Body of pancreas (tissue), 4 donors: ENCODE data around the gene PEPD.

Experiments used
- CTCF ChIP-seq, 7 experiments: fragments of 450-650 bp in 4 of 7; fragments of 200-600 bp in 3 of 7; sonication (generic) in 3 of 7; IDR thresholded peaks; one replicate each; pipeline ENCODE4 v1.5.1; 2016 to 2019; ENCODE audit warnings: antibody characterized with exemption in 7 of 7
- POLR2A ChIP-seq, 3 donors: fragments of 450-650 bp; IDR thresholded peaks; one replicate each; pipeline ENCODE4 v1.6.1; 2016; ENCODE audit warnings: antibody characterized with exemption in 3 of 3, mild to moderate bottlenecking in 2 of 3

GRCh38 chr19:33514885-33515551, 6.6 kb downstream of the PEPD start:
- TF ChIP-seq CTCF (IDR thresholded peaks at IDR 0.05) (no peak), POLR2A (IDR thresholded peaks at IDR 0.05) (no peak)
